T-cell (primary cell): Measurements from ENCODE around the gene SEMA6B. TPM values are rescaled to one million over a fixed set of nuclear protein-coding genes. Genes with fewer than 3 reads are reported as not detected.
A peak's percentile ranks its signal among the peaks of the same experiment; 100 is the strongest.

Source experiments
- ATAC-seq, 4 experiments: fragments of 200-7000 bp in 3 of 4; fragments of 150-1000 bp in 1 of 4; cut with Tn5 transposase; replicated peaks in 1 of 4; 1 replicate in 3 of 4; 2 replicates in 1 of 4; pipeline ENCODE4 v1.10.0; 2021; ENCODE audit warnings: moderate library complexity in 3 of 4, mild to moderate bottlenecking in 2 of 4, moderate number of reproducible peaks in 1 of 4
- CTCF ChIA-PET, 2 donors: fragments of 300-600 bp; sonication (Branson Sonifier 250); formaldehyde crosslinking; loops; one replicate each; lab custom pipeline; 2022; ENCODE audit warnings: antibody characterized with exemption in 2 of 2; lab: Charles Lee
- POLR2A ChIA-PET, 2 donors: fragments of 300-600 bp; sonication (Branson Sonifier 250); formaldehyde crosslinking; loops; one replicate each; lab custom pipeline; 2022; ENCODE audit warnings: antibody characterized with exemption in 2 of 2; lab: Charles Lee
- DNase-seq, 35 experiments: peaks; one replicate each; pipeline versions ENCODE4 v3.0.0 to v3.0.0-alpha.2; 2013 to 2023
- H3K27ac ChIP-seq: one replicate; pipeline ENCODE4 v1.5.1; 2013; ENCODE audit warnings: low read length
- H3K27me3 ChIP-seq, 2 experiments: replicated peaks in 1 of 2; 1 replicate in 1 of 2; 2 replicates in 1 of 2; pipeline versions ENCODE4 v1.6.1 to v1.7.0; 2013; ENCODE audit warnings: low read length in 1 of 2, mixed read lengths in 1 of 2; ENCODE audit not compliant: control insufficient read depth in 2 of 2, insufficient read depth in 2 of 2; ENCODE audit errors: extremely low read depth in 1 of 2
- H3K36me3 ChIP-seq, 2 donors: 1 replicate in 1 of 2; 2 replicates in 1 of 2; pipeline versions ENCODE4 v1.6.1 to v1.7.0; 2013; ENCODE audit warnings: low read length in 1 of 2; ENCODE audit not compliant: control insufficient read depth in 2 of 2, insufficient read depth in 1 of 2; ENCODE audit errors: extremely low read depth in 1 of 2
- H3K4me1 ChIP-seq, 2 experiments: 1 replicate in 1 of 2; 2 replicates in 1 of 2; pipeline versions ENCODE4 v1.6.1 to v1.7.0; 2013; ENCODE audit warnings: low read length in 2 of 2, mixed read lengths in 1 of 2; ENCODE audit not compliant: insufficient read depth in 2 of 2, control insufficient read depth in 1 of 2; ENCODE audit errors: extremely low read depth in 1 of 2
- H3K4me3 ChIP-seq, 2 donors: 1 replicate in 1 of 2; 2 replicates in 1 of 2; pipeline versions ENCODE4 v1.5.1 to v1.7.0; 2013; ENCODE audit warnings: mild to moderate bottlenecking in 2 of 2, low read length in 1 of 2, moderate library complexity in 1 of 2; ENCODE audit not compliant: control insufficient read depth in 1 of 2; ENCODE audit errors: extremely low read depth in 1 of 2
- H3K9me3 ChIP-seq: 2 replicates; pipeline ENCODE4 v1.7.0; 2013
- H3K27ac Mint-ChIP-seq, 2 donors: one replicate each; pipeline ENCODE4 v1.8.0; 2020 to 2021; ENCODE audit warnings: mild to moderate bottlenecking in 2 of 2, mixed read lengths in 2 of 2
- H3K27me3 Mint-ChIP-seq, 2 donors: one replicate each; pipeline ENCODE4 v1.8.0; 2021 to 2022; ENCODE audit warnings: mixed read lengths in 2 of 2
- H3K36me3 Mint-ChIP-seq: one replicate; pipeline ENCODE4 v1.8.0; 2021; ENCODE audit warnings: mixed read lengths
- H3K4me1 Mint-ChIP-seq, 3 donors: one replicate each; pipeline ENCODE4 v1.8.0; 2020 to 2022; ENCODE audit warnings: mixed read lengths in 3 of 3, mild to moderate bottlenecking in 1 of 3
- H3K4me3 Mint-ChIP-seq, 3 donors: one replicate each; pipeline ENCODE4 v1.8.0; 2020 to 2022; ENCODE audit warnings: mild to moderate bottlenecking in 3 of 3, mixed read lengths in 3 of 3, moderate library complexity in 3 of 3
- H3K9me3 Mint-ChIP-seq, 3 donors: one replicate each; pipeline ENCODE4 v1.8.0; 2020 to 2022; ENCODE audit warnings: mixed read lengths in 3 of 3
- WGBS: methylation state at CpG from one replicate; pipeline ENCODE4 v1.1.5; 2013; ENCODE audit warnings: missing lambda C conversion rate; ENCODE audit not compliant: insufficient coverage; 5-methylcytosine and 5-hydroxymethylcytosine counted together
- total RNA-seq, 35 experiments: library from RNA in 6 of 35; stranded (reverse) in 6 of 35; fragments of 120-200 nt in 1 of 35; gene quantifications; one replicate each; pipeline versions ENCODE4 v1.2.1 to v1.2.4 and lab custom pipeline; 2013 to 2026

Gene SEMA6B
- total RNA-seq, 5 donors from 2014 or later (not counting 1 experiment from before 2014, with no cell fraction given), result 0.25 to 0.43 (median 0.32) TPM; not detected in 2

DNA sequence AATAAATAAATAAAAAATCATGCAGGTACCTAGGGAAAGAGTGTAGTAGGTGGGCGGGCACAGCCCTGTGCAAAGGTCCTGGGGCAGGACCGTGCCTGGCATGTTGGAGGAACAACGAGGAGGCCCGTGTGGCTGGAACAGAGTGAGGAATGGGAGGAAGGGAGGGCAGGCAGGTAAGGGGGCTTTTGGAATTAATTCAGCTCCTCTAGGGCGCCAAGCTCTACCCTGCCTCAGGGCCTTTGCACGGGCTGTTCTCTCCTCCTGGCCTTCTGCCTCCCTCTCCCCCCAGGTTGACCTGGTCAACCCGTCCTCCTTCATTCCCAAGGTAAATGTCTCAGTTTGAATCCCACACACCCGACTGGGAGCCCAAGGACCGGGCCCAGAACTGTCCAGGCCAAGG lies 31.1 kb upstream of the SEMA6B start:
- Histone ChIP-seq H3K4me3 (no peak overlapping the region), H3K36me3 (no peaks in the 10 kb centered on the region), H3K4me1 (no peaks in the 10 kb centered on the region), H3K9me3 (no peaks in the 10 kb centered on the region), H3K27ac (no peak overlapping the region), H3K27me3 (peaks cover 0 to 77% of the 10 kb centered on the region in 2 experiments)
- no peak overlapping the region for H3K27ac Mint-ChIP-seq
- H3K27me3 Mint-ChIP-seq, result peaks cover 39 to 63% of the 10 kb centered on the region in 2 donors
- ATAC-seq, result no peak
- ChIA-PET POLR2A (no interaction called here), CTCF (no interaction called here)
- H3K36me3 Mint-ChIP-seq, result no peaks in the 10 kb centered on the region
- DNase-seq, result no peak
- no peak overlapping the region for H3K4me3 Mint-ChIP-seq
- peaks cover 0 to 4% (median 0%) of the 10 kb centered on the region in 3 donors for H3K4me1 Mint-ChIP-seq
- 86% methylated on average over 2 of the region's 9 CpGs for WGBS
- no peaks in the 10 kb centered on the region for H3K9me3 Mint-ChIP-seq

DNA sequence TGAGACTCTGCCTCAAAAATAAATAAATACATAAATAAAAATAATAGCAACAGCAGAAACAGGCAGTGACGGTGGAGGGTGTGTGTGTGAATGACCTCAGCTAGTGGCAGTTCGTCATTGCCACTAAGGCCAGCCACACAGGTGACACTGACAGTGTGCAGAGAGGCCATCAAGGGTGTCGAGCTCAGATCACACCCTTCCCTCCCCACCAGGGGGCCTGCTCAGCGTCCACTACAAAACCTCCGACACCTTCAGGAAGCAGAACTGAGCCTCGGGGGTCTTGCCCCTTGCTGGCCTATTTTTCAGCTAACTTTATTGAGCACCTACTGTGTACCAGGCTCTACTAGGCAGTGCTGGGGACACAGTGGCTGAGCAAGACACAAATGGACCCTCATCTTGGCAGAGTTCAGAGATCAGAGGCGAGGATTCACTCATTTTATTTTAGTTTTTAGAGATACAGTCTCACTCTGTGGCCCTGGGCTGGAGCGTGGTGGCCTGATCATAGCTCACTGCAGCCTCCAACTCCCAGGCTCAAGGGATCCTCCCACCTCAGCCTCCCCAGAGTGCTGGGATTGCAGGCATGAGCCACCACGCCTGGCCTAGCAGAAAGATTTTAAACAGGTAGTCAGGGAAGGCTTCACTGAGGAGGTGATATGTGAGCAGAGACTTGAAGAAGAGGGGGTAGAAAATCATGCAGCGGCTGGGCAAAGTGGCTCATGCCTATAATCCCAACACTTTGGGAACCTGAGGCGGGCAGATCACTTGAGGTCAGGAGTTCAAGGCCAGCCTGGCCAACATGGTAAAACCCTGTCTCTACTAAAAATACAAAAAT lies 30.3 kb upstream of the SEMA6B start:
- H3K4me3 Mint-ChIP-seq, result no peak overlapping the region
- CTCF ChIA-PET, result interaction anchor here in 1 of 2 donors (0.6 kb wide), 1 partner anchor 881 kb away, joined by 14 read pairs; no protein-coding TSS in a partner anchor
- H3K4me1 Mint-ChIP-seq, result peaks cover 0 to 6% (median 0%) of the 10 kb centered on the region in 3 donors
- H3K9me3 Mint-ChIP-seq, result no peaks in the 10 kb centered on the region
- peak in 3 of 35 experiments; percentile 5 to 33 (median 10) for DNase-seq
- 47% methylated on average over 5 of the region's 11 CpGs for WGBS
- H3K27me3 Mint-ChIP-seq, result peaks cover 44 to 64% of the 10 kb centered on the region in 2 donors
- H3K27ac Mint-ChIP-seq, result peak overlapping the region in 1 of 2 donors; percentile 58
- H3K4me3 ChIP-seq, result no peak overlapping the region
- no peaks in the 10 kb centered on the region for H3K36me3 Mint-ChIP-seq
- H3K27me3 ChIP-seq, result peaks cover 0 to 80% of the 10 kb centered on the region in 2 experiments
- H3K27ac ChIP-seq, result no peak overlapping the region
- H3K4me1 ChIP-seq, result peaks cover 0 to 3% of the 10 kb centered on the region in 2 experiments
- no peaks in the 10 kb centered on the region for H3K9me3 ChIP-seq
- POLR2A ChIA-PET, result interaction anchor here (0.6 kb wide), 2 partner anchors 8 to 384 kb away, joined by 5 to 7 read pairs; no protein-coding TSS in a partner anchor
- ATAC-seq, result no peak
- no peaks in the 10 kb centered on the region for H3K36me3 ChIP-seq

DNA sequence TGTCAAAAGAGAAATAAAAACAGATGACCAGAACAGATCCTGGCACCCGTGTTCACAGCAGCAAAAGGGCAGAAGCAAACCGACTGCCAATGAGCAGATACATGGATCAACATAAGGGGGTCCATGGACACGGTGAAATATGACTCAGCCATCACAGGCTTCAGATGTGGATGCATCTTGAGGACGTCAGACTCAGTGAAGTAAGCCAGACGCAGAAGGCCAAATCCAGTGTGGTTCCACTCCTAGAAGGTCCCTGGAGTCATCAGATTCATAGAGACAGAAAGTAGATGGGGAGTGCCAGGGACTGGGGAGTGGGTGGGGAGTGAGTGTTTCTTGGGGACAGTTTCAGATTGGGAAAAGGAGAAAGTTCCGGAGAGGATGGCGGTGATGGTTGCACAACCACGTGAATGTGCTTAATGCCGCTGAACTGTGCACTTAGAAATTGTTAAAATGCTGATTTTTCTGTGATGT lies 28.8 kb upstream of the SEMA6B start:
- POLR2A ChIA-PET, result no interaction called here
- Mint-ChIP-seq H3K9me3 (no peaks in the 10 kb centered on the region), H3K36me3 (no peaks in the 10 kb centered on the region), H3K27me3 (peaks cover 48 to 63% of the 10 kb centered on the region in 2 donors), H3K27ac (no peak overlapping the region), H3K4me1 (peaks cover 0 to 9% (median 3%) of the 10 kb centered on the region in 3 donors), H3K4me3 (no peak overlapping the region)
- Histone ChIP-seq H3K4me3 (no peak overlapping the region), H3K27me3 (peaks cover 2 to 85% of the 10 kb centered on the region in 2 experiments), H3K36me3 (no peaks in the 10 kb centered on the region), H3K27ac (no peak overlapping the region), H3K4me1 (peaks cover 0 to 13% of the 10 kb centered on the region in 2 experiments), H3K9me3 (no peaks in the 10 kb centered on the region)
- 64% methylated on average over 6 of the region's 9 CpGs for WGBS
- ATAC-seq (no peak), DNase-seq (no peak)
- CTCF ChIA-PET, result no interaction called here

DNA sequence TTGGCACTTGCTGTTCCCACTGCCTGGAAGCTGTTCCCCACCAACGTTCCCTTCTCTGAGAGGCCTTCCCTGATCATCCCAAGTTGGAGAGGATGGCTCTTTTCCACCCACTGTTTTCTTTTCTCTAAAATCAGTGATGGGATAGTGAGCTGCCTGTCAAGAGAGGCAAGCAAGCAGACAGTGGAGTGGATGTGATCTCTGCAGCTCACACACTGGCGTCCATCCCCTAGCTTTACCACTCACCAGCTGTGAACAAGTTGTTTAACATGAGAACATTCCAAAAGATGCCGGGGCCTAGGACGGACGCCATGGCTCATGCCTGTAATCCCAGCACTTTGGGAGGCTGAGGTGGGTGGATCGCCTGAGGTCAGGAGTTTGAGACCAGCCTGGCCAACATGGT lies 28.0 kb upstream of the SEMA6B start:
- H3K27ac Mint-ChIP-seq, result no peak overlapping the region
- WGBS, result no CpG with 5 or more reads among the region's 6 CpGs
- H3K36me3 Mint-ChIP-seq, result no peaks in the 10 kb centered on the region
- no peaks in the 10 kb centered on the region for H3K9me3 ChIP-seq
- peaks cover 2 to 84% of the 10 kb centered on the region in 2 experiments for H3K27me3 ChIP-seq
- no peak overlapping the region for H3K4me3 Mint-ChIP-seq
- DNase-seq (no peak), ATAC-seq (no peak)
- ChIA-PET POLR2A (no interaction called here), CTCF (interaction anchor here in 1 of 2 donors (0.5 kb wide), 1 partner anchor 36 kb away, joined by 5 read pairs; no protein-coding TSS in a partner anchor)
- H3K4me3 ChIP-seq, result no peak overlapping the region
- no peaks in the 10 kb centered on the region for H3K9me3 Mint-ChIP-seq
- peaks cover 45 to 64% of the 10 kb centered on the region in 2 donors for H3K27me3 Mint-ChIP-seq
- no peaks in the 10 kb centered on the region for H3K36me3 ChIP-seq
- H3K4me1 ChIP-seq, result peaks cover 0 to 13% of the 10 kb centered on the region in 2 experiments
- H3K4me1 Mint-ChIP-seq, result peaks cover 0 to 9% (median 3%) of the 10 kb centered on the region in 3 donors
- no peak overlapping the region for H3K27ac ChIP-seq

DNA sequence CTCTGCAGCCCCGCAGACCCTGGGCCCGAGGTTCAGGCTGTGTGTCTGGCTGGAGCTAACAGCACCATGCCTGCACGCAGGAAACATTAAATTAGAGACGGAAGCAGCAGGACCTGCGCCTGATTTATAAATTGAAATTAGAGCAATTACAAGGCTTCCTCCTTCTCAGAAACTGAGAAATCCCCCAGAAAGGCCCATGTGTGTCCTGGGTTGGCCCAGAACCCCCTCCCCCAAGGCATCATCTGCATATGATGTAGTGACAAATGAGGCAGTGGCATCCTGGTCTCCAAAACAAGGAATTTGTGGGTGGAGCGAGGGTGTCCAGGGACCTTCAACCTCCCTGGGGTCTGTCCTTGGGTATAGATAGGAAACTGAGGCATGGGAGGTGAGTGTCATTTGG lies 27.2 kb upstream of the SEMA6B start:
- ATAC-seq, result no peak
- Mint-ChIP-seq H3K27me3 (peaks cover 51 to 69% of the 10 kb centered on the region in 2 donors), H3K9me3 (no peaks in the 10 kb centered on the region), H3K27ac (no peak overlapping the region), H3K4me3 (no peak overlapping the region), H3K4me1 (peaks cover 8 to 17% (median 10%) of the 10 kb centered on the region in 3 donors), H3K36me3 (no peaks in the 10 kb centered on the region)
- no peak for DNase-seq
- ChIA-PET CTCF (no interaction called here), POLR2A (no interaction called here)
- no peaks in the 10 kb centered on the region for H3K9me3 ChIP-seq
- 73% methylated on average over 3 of the region's 6 CpGs for WGBS
- no peaks in the 10 kb centered on the region for H3K36me3 ChIP-seq
- peaks cover 2 to 86% of the 10 kb centered on the region in 2 experiments for H3K27me3 ChIP-seq
- no peak overlapping the region for H3K4me3 ChIP-seq
- H3K27ac ChIP-seq, result no peak overlapping the region
- H3K4me1 ChIP-seq, result peaks cover 0 to 17% of the 10 kb centered on the region in 2 experiments

DNA sequence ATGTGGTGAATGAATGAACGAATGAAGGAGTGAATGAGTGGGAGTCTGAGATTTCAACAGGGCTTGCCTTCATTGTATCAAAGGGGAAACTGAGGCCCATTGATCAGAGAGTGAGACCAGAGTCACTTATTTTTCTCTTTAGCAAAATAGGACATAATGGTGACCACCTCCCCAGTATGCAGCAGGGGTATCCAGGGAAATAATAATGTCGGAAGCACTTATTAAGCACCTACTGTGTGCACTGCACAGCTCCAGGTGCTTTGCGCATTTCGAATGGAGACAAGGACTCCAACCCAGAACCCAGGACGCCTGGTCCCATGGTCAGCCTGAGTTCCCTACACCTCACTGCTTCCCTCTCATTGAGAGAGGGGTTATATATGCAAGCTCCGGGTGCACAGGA lies 26.8 kb upstream of the SEMA6B start:
- H3K27me3 ChIP-seq, result peaks cover 2 to 84% of the 10 kb centered on the region in 2 experiments
- CTCF ChIA-PET, result interaction anchor here in 1 of 2 donors (0.6 kb wide), 1 partner anchor 26 kb away, joined by 3 read pairs; no protein-coding TSS in a partner anchor
- H3K4me1 ChIP-seq, result peaks cover 0 to 18% of the 10 kb centered on the region in 2 experiments
- no peak for ATAC-seq
- Mint-ChIP-seq H3K4me3 (no peak overlapping the region), H3K9me3 (no peaks in the 10 kb centered on the region), H3K27me3 (peaks cover 46 to 65% of the 10 kb centered on the region in 2 donors), H3K4me1 (peaks cover 8 to 17% (median 10%) of the 10 kb centered on the region in 3 donors), H3K36me3 (no peaks in the 10 kb centered on the region), H3K27ac (no peak overlapping the region)
- POLR2A ChIA-PET, result no interaction called here
- 80% methylated on average over 2 of the region's 6 CpGs for WGBS
- H3K36me3 ChIP-seq, result no peaks in the 10 kb centered on the region
- no peak overlapping the region for H3K27ac ChIP-seq
- no peak for DNase-seq
- H3K9me3 ChIP-seq, result no peaks in the 10 kb centered on the region
- H3K4me3 ChIP-seq, result no peak overlapping the region
